Uterine smooth muscle cell (primary cell): Measurements from ENCODE around the gene GMFB. TPM values are rescaled to one million over a fixed set of nuclear protein-coding genes. Genes with fewer than 3 reads are reported as not detected.

Experiments
- total RNA-seq: library from RNA; depleted of rRNA; stranded (reverse); fragments of >200 nt; gene quantifications from 2 replicates; pipeline ENCODE4 v1.2.3, GENCODE V29; 2014

GMFB gene
- 112 and 140 TPM in 2 replicates for total RNA-seq

DNA sequence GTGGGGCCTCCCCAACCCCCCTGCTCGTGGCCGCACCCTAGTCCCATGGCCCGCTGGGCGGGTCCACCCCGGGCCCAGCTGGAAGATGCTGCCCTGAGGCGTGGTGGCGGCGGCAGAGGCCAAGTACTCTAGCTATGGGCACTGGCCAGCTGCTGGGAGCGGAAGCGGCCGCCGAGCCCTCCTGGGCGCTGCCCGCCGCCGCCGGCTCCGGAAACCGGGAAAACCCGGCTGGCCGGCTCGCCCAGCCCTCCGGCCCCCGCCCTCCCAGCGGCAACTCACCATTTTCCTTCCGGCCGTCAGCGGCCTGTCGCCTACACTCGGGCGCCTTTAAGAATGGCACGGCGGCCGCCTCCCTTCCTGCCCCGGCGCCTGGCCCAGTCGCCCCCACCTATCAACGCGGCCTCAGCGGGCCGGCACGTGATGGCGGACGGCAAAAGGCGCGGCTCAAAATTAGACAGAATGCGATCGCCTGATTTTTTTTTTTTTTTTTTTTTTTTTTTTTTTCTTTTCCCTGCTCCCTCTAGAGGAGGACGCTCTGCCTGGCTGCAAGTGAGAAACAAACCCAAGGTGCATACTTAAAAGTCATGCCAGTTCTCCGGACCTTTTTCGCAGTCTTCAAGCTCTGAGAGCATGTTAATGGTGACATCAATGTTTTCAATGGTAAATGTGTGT, at the start of gene GMFB:
GMFB (minus strand) TSS at position 335 of the 672 bp plus-strand sequence; CDS start at position 282, 53 bp downstream.

DNA sequence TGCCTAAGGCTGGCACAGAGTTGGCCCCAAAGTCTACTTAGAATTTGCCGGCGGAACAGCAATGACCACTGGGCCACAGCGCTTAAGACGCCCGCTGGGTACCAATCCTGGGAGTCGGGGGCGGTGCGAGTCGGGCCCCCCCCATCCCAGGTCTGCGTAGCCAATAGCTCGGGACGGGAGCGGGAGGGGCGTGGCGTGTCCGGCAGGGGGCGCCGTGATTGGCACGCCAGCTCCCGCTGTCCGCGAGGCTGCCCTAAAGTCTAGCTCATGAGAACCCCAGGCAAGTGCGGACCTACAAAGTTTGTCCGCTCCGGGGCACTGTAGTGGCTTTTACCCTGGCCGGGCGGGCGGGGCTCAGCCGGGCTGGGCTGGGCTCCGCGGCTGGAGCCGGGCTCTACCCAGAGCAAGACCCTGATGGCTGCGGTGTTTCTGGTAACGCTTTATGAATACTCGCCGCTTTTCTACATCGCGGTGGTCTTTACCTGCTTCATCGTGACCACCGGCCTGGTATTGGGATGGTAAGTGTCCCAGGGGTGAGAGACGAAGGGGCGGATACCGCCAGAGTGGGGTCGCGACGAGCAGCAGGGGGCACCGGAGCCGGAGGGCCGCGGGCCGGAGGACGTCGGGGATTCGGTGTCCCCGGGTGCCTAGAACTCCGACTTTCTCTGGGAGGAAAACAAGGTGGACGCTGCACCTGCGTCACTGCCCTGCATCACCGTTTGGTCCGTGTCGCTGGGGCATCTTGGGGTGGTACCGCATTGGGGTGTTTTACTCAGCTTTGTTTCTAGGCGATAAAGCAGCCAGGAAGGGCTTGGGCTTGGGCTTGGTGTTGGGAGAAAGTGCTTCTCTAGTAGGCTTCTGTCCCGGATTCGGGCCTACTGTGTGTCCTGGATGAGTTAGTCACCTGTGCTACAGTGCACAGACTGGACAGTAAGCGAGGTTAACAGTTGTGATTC, 21.0 kb upstream of the GMFB start, which contains the start of gene CGRRF1:
CGRRF1 (plus strand) TSS at position 361 of the 956 bp plus-strand sequence; CDS start at position 415, 54 bp downstream.

DNA sequence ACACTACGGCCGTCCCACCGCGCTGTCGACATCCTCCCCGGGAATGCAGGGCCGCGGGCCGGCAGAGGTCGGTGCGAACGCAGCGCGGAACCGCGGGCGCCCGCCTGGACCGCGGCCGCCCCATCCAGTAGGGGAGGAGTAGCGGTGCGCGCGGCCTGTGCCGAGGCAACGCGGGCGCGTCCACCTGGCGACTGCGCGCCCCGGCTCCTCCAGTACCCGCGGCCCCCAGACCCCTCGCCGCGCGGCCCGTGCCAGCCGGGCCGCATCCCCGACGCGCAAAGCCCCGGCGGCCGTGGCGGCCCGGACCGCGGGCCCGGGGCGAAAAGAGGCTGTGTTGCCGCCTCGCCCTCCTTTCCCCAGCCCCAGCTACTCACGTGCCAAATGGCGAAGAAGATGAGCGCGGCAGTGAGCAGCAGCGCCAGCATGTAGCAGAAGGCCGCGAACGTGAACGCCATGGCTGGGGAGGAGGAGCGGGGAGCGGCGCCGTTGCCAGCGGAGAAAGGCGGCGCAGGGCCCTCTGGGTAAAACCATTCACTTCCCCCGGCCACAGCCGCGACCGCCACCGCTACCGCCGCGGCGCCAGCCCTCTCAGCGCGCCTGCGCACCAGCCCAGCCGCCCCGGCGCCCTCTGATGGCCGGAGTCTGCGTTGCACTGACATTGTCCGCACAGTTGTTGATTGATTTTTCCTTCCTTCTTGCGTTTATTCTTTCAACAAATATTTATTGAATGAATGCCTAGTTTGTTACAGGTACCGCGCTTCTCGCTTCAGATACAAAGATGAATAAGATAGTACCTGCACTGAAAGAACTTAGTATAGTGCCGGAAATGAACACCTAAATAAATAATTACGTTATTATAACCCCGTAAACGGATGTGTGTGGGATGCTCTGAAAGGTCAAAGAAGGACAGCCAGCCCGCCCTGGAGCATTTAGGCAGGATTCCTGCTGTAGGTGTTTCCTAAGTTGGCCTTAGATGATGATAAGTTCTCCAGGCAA, 47.6 kb downstream of the GMFB start, which contains the start of gene CNIH1:
CNIH1 (minus strand) TSS at position 502 of the 996 bp plus-strand sequence; CDS start at position 455, 47 bp downstream.

Other genes with a start within 250 kb of the GMFB start
- 42.2 and 154 TPM in 2 replicates for gene CDKN3, start 92.0 kb downstream of the GMFB start, total RNA-seq
- gene CNIH1, start 47.6 kb downstream of the GMFB start, total RNA-seq, result 189 and 209 TPM in 2 replicates
- 18.5 and 18.8 TPM in 2 replicates for gene CGRRF1, start 20.9 kb upstream of the GMFB start, total RNA-seq
- gene SAMD4A, start 78.1 kb upstream of the GMFB start, total RNA-seq, result 20.2 and 26.5 TPM in 2 replicates